GM19238 (cell line): ENCODE measurements around the gene LZTS3.
"Not testable (repeated sequence)": the region's sequence is repeated elsewhere in the genome, so short reads cannot be mapped to it uniquely, and the experiment has no call there.

Experiments used
- DNase-seq: peaks from one replicate; pipeline ENCODE4 v3.0.0; 2011; ENCODE audit warnings: low spot score; ENCODE audit not compliant: insufficient read length

LZTS3 gene

DNA sequence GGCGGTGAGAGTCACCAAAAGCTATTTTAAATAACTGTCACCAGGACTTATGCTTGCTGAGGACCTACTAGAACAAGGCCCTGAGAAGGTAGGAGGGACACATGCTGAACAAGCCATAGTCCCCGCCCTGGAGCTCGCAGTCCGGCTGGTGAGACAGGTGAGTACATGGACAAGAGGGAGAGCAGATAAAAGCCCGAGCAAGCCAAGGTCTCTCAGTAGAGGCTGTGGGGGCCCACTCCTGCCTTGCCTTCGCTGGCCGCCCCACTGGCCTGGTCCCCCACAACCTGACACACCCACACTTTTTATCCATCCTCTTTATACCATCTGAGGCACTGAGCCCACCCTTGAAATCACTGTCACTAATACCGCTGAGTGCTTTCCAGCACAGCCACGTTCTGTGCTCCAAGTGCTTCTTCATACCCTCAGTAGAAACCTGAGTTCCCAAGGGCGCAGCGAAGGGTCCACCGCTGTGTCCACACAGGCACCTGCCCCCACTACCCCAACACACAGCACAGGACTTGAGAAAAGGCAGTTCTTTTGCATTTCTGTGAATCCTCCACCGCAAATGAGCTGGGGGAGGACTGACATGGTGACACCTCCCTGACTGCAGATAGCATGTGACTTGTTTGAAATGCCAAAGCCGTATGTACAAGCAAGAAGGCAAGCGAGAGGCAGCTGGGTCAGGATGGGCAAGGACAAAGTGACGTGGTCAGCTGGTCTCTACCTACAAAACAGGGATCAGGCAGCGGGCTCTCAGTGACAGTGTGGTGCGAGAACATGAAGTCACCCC lies 19.1 kb upstream of the LZTS3 start:
- DNase-seq, result no peak

DNA sequence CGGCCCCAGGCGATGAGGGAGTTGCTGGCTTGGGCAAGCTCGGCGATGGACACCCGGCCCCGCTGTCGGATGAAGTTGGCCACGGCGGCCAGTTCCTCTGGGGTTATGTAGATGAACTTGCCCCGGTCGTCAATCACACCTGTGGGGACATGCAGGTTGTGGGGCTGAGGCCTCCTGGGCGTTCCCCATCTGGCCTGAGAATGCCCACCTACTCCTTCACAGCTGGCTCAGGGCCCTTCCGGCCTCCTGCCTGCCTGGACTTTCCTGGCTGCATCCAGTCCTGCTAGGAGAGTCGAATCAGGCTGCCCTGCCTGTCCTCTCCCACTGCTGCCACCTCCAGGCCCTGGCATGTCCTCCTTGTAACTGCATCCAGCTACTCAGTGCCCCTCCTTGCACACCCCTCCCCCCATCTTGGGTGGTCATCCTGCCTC lies 17.3 kb upstream of the LZTS3 start:
- DNase-seq, result no peak

DNA sequence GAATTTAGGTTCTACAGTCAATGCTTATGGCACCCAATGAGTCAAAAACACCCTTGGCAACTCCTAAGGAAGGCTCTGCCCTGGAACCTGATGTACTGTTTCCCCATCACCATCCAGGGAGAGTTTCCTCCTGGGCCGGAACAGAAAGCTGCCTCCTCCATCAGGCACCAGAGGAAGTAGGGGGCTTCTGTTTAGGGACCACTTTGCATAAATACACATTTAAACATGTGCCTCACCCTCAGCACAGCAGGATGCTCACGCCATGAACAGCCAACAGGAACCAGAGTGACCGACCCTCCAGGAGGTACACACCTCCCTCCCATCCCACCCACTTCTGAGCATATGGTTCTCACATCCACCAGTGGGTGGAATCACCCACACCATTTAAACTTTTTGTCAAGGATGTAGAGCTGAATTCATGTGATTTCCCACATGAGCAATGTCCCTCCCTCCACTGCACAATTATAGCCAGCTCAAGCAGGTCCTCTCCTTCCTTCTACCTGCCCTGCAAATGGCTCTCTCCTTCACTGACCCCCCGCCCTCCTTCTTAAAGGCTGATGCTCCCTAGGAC lies 16.3 kb upstream of the LZTS3 start:
- DNase-seq, result no peak

DNA sequence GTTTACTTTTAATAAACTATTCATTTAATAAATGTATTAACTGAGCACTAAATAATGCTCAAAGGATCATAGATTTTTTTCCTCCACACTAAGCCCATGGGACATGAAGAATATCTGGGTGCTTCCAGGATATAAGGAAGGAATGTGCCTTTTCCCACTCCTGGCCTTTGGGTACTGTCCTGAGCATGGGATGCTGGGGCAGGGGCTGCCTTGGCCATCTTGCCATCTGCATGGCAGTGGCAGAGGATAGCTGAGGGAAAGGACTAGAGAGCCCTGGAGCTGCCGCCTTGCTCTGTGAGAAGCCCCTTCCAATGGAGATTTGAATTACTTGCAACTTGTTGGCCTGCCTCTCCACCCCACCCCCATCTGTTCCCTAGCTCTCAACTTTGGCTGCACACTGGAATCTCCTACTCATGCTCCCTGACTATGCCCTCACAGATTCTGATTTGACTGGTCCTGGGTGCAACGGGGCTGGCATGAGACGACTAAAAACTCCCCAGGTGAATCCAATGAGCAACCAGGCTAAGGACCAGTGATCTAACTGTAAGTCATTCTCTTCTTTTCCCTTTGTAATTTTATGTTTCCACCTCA lies 15.6 kb upstream of the LZTS3 start:
- DNase-seq, result no peak

DNA sequence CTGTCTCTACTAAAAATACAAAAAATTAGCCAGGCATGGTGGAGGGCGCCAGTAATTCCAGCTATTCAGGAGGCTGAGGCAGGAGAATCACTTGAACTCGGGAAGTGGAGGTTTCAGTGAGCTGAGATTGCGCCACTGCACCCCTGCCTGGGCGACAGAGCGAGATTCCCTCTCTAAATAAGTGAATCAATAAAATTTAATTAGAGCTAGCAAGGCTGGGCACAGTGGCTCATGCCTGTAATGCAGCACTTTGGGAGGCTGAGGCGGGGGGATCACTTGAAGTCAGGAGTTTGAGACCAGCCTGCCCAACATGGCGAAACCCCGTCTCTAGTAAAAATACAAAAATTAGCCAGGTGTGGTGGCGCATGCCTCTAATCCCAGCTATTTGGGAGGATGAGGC lies 14.5 kb upstream of the LZTS3 start:
- not testable (repeated sequence) for DNase-seq

DNA sequence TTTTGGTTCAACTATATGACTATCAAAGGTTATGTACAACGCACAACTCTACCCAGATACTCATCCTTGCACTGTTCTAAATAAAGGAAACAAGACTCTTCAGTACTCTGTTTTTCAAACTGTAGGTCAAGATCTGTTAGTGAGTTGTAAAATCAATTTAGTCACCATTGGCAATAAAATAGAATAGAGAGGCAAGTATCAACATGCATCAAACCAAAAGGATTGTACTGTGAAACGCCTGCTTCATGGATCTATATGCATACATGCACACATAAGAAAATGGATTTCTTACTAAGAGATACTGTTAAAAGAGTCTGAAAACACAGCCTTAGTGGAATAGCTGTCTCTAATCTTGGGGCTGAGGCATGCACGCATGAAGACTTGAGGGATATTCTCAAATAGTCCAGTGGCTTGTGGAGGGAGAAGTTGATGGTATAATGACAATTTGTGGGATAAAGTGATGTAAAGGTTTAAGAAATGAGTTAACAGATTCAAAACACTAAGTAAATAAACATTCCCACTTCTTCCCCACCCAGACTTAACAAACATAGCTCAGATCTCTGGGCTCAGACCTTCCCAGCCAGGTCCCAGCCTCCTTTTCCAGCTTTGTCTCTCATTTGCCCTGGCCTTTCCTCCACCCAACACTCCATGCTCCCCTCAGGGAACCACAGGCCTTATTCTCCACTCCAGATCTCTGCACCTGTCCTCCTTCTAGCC lies 10.7 kb upstream of the LZTS3 start:
- no peak for DNase-seq

DNA sequence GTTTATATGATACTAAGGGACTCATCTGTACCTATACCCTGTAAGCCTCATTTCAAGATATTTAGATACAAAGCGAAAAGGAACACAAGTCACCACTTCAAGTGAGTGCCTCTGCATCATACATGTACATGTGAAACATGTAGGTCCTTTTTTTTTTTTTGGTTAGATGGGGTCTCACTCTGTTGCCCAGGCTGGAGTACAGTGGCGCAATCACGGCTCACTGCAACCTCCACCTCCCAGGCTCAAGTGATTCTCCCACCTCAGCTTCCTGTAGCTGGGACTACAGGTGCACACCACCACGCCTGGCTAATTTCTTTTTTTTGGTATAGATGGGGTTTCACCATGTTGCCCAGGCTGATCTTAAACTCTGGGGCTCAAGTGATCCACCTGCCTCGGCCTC lies 9.1 kb upstream of the LZTS3 start:
- not testable (repeated sequence) for DNase-seq

DNA sequence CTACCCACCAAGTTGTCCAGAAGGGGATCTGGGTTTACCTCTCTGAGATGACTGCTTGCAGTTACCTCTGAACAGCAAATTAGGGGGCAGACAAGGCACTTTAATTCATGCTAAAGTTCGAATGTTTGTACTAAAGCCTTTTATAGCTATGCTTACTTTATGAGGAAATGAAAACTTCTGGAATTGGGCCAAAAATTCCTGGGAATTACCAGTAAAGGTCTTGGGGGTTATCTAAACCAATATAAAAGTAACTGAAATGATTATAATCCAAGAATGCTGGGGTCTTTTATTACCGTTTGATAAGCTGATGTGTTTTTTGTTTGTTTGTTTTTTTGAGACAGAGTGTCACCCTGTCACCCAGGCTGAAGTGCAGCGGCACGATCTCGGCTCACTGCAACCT lies 7.9 kb upstream of the LZTS3 start:
- DNase-seq, result no peak

DNA sequence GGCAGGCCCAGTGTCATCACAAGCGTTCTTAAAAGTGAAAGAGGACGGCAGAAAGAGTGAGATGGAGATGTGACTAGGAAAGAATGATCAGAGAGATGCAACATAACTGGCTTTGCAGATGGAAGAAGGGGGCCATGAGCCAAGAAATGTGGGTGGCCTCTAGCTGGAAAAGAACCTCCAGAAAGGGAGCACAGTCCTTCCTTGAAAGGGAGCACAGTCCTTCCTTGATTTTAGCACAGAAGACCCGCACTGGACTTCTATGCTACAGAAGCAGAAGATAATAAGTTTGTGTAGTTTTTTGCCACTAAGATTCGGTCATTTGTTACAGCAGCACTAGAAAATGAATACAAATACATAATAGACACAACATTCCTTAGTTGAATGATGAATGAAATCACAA lies 7.0 kb upstream of the LZTS3 start:
- no peak for DNase-seq

DNA sequence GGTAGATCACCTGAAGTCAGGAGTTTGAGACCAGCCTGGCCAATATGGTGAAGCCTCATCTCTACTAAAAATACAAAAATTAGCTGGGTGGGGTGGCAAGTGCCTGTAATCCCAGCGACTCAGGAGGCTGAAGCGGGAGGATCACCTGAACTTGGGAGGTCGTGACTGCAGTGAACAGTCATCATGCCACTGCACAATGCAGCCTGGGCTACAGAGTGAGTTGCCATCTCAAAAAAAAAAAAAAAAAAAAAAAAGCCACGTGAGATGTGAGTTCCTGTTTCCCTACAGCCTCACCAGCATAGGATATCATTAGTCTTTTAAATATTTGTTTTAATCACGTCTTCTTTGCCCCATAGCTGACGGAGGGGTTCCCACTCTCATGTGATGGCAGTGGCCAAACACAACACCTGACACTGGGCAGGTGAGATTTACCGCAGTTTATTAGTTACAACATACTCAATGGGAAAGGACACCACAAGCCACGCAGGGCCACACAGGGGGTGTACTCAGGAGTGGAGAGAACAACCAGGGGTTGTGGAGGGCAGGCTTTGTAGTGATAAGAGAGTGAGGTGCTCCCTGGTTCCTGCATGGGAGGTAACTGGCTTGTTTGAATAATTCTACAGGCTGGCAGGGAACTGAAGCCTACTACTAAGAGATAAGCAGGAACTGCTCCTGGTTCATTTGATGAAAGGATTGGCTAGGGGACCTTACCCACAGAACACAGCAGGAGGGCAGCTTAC lies 4.6 kb upstream of the LZTS3 start:
- DNase-seq, result no peak

DNA sequence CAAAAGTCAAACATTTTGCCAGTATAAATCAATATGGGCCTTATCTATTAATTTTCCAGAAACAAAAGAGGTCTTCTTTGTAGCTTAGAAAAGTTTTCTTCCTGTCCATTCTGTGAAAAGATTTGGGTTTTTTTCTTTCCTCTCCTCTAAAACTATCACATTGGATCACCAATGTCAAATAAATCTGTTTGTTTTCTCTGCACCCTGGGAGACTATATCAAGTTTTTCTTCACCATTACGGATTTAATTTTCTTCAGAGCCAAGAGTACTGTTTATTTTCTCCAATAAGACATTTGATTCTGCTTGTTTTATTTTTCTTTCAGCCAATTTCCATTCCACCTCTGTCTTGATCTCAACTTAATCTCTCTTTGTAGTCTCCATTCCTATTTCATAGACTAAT lies 1.9 kb upstream of the LZTS3 start:
- DNase-seq, result no peak

DNA sequence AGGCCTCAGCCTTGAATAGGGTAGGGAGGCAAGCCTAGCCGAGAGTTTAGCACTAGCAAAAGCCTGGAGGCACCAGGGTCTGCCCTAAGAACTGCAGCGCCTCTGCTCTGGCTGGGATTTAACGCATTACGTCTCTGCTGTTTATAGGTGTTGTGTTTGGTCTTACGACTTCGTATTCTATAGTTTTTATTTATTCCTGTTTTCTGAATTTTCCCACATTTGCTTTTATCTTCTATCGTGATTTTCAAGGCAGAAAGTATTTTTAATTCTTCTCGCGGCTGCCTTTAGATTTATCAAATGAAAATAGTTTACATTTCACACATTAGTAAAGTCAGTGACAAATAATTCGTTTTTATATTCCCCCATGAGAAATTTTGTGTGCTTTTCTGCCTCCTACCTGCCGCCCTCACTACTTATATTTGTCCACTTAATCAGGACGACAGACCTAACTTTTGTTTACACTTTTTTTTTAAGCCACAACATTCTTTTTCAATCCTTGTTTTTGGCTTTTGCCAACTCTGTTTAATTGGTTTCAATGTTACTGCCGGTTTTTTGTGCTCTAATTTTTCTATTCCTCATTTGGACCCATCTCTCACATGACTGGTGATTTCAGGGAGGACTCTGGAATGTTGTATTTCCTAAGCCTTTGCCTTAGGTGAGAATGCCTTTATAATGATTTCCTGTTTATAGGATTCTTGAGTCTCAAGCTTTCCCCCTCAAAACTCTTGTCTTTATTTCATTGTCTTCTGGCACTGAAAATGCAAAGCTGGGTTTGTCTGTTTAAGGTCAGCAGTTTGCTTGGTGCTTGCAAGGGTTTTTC lies 1.3 kb upstream of the LZTS3 start:
- no peak for DNase-seq

DNA sequence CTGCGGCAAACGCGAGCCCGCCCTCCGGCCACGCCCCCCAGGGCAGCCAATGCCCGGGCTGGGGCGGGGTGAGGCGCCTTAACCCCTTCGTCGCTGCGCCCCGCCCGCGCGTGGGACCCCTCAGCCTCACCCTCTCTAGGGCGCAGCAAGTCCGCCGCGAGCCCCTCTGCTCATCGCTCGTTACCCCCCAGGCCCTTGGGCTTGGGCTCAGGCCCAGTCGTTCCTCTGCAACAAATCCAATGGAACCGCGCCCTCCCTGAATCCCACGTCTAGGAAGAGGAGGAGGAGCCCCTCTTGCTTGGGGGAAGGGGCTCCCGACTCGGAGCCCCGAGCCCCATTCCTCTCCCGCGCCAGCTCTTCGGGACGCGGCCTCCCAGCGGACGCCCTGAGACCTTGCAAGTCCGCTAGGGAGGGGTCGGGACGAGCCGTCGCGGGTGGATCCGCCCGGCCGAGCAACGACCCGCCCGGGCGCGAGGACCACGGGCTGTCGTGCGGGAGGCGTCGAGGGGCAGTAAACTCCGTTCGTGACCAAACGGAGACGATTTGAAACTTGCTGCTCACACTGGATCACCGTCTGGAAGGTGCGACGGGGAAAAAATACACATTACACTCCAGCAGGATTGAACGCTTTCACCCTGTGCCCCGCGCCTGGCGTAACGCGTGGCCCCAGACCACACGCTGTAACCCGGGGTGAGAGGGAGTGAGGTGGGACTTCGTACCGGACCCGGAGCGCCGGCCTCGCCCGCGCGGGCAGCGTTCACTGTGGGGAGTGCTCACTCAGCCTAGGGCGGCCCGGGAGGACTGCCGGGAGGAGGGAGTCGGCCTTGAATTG lies 477 bp upstream of the LZTS3 start:
- DNase-seq, result peak; percentile 98

DNA sequence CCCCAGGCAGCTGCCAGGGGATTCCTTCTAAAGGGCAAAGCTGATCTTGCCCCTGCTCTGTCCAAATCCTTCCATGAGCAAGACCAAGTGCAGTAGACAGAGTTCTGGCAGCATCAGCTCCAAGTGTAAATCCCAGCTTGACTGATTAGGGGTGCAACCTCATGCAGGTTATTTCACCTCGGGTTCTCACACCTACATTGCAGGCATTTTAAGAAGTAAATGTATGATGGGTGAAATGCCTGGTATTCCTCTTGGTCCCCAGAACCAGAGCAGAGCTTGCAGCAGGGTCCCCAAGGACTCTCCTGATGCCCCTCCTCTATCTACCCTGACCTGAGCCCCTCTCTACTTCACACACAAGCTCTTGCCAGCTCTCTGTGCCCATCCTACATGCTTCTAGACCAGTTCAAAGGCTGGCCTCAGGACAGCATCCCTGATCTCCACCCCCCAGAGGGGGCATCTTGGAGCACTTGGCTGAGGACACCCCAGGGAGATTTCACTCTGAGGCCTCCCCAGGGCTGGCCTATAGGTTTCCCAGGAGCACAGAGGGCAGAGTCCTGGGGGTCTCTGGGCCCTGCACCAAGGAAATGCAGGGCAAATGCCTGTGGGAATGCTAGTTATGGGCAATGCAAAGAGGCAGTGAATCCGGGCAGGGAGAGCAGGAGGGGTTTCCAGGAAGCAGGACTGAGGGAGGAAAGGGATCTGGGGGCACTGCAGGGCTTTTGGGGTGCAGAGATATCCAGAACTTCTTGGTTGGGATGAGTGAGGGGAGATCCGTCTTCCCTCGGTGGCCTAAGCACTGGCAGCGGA lies 1.0 kb downstream of the LZTS3 start:
- no peak for DNase-seq

DNA sequence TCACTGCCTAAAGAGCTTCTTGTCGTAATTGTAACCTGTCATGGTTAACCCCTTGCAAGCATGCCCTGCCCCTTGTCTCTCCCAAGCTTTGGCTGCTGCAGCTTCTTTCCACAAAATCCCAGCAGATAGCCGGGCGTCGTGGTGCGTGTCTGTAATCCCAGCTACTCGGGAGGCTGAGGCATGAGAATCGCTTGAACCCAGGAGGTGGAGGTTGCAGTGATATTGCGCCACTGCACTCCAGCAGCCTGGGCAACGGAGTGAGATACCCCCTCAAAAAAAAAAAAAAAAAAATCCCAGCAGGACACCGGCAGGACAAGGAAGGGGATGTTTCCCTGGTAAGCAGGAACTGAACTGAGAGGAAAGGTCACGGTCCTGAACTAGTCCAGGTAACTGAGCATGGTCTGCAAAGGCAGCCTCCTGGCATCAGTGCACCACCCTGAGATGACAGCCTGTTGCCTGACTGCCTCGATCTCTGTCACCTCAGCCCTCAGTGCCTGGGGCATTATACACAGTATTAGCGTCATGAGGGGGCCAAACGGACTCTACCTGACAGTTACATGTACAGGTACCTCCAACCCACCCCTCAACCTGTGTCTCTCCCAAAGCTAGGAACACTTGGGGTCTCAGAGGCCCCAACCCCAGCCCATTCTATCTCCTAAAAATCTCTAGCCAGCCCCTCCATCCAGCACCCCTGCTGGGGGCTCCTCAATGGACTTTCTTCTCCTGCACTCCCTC lies 1.8 kb downstream of the LZTS3 start:
- DNase-seq, result no peak

DNA sequence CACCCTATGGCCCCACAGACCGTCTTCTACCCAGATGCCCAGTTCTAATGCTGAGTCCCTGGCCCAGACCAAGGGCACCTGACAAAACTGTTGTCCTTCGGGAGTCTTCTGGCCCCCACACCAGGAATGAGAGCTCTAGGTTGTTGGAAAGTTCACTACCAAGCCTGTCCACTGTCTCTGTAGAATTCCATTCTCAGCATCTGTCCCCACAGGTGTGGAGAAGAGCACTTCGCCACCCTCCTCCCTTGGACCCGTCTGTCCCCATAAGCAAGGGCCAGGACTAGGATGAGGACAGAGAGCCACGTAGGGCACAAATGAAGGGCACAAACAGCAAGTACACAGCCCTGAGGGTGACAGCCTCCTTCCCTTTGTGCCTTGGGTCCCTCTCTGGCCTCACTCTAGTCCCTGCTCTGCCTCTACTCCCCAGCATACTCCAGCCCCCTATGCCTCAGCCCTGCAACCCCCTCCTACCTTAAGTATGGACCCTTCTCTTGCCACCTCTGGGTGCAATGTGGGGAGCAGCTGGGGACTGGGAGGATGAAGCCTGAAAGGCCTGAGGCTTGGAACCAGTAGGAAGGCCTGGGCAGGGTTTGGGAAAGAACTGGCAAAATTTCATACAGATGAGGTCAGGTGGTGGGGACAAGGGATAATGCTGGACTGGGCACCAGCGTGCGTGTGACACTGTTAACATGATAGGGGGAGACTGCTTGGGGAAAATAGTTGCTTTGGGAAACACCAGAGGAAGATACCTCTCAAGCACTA lies 4.3 kb downstream of the LZTS3 start:
- DNase-seq, result no peak

DNA sequence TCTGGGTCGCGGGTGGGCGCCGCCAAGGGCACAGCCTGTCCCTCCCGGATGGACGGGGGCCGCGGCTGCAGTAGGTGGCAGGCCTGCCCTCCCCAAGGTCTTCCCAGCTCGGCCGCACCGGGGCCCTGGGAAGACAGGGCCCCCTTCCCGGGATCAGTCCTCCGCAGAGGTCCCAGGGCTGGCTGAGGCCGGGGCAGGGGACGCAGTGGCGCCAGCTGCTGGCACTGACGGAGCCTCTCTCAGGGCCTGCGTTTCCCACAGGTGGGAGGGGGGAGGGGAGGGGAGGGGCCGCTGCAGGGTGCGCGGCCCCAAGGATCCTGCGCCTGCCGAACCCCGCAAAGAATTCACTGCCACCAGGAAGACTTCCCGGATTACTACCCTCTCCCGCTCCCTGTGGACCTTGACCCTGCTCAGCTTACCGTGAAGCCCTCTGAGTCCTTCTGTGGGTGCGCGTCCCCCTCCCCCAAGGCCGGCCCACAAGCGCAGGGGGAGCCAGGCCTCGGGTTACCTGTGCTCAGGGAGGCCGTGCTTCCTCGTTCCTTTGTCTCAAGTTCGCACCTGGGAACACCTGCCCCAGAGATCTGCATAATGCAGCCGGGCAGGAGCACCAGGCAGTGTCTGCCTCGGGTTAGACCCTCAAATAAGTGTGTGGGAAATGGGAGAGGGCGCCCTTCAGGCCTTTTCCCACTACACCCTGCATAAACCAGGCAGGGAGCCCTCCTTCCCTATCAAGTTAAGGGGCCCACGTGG lies 5.1 kb downstream of the LZTS3 start:
- no peak for DNase-seq
